Thyroid gland (tissue), 4 donors: Measurements from ENCODE around the gene TMIE.

Experiments used
- CTCF ChIP-seq, 6 experiments: fragments of 200-600 bp in 3 of 6; fragments of 450-650 bp in 3 of 6; sonication (generic) in 3 of 6; IDR thresholded peaks; one replicate each; pipeline ENCODE4 v1.5.1; 2016 to 2019; ENCODE audit warnings: antibody characterized with exemption in 6 of 6, mild to moderate bottlenecking in 2 of 6, inconsistent platforms in 1 of 6, moderate library complexity in 1 of 6
- POLR2A ChIP-seq, 2 donors: fragments of 450-650 bp; IDR thresholded peaks; one replicate each; pipeline ENCODE4 v1.6.1; 2017; ENCODE audit warnings: antibody characterized with exemption in 2 of 2, mild to moderate bottlenecking in 2 of 2, moderate library complexity in 1 of 2

- TF ChIP-seq CTCF (IDR thresholded peaks at IDR 0.05): no peak
- no peak for TF ChIP-seq POLR2A (IDR thresholded peaks at IDR 0.05)
Measured at GRCh38 chr3:46746711-46747110, 45.5 kb downstream of the TMIE start.
